ENCODE data around the gene EPHB1. TPM values are rescaled to one million over a fixed set of nuclear protein-coding genes. Genes with fewer than 3 reads are reported as not detected.

EPHB1 gene
- polyA plus RNA-seq, 1 of the 3 experiments (the other 2 are of a cell fraction), result 1.2 TPM

DNA sequence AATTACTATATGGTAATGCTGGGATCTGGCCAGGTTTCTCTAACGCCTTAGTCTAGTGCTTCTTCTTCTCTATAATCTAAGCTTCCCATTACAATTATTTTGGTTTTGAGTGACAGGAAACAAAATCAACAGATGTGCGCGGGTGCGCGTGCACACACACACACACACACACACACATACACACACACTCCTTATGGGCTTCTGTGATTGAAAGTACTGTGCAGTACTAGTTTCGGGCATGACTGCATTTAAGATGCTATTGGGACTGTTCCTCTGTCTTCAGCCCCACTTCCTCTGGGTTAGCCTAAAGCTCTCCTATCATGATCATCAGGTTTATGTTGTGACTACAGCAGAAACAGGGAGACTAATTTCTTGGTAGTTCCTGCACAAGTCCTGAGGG is 32.2 kb downstream of the EPHB1 start (continued):
- TF ChIP-seq, protein P1, sequence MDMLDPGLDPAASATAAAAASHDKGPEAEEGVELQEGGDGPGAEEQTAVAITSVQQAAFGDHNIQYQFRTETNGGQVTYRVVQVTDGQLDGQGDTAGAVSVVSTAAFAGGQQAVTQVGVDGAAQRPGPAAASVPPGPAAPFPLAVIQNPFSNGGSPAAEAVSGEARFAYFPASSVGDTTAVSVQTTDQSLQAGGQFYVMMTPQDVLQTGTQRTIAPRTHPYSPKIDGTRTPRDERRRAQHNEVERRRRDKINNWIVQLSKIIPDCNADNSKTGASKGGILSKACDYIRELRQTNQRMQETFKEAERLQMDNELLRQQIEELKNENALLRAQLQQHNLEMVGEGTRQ (IDR thresholded peaks at IDR 0.05; ENCODE audit: borderline replicate concordance, low read depth, low read length), result no peak

DNA sequence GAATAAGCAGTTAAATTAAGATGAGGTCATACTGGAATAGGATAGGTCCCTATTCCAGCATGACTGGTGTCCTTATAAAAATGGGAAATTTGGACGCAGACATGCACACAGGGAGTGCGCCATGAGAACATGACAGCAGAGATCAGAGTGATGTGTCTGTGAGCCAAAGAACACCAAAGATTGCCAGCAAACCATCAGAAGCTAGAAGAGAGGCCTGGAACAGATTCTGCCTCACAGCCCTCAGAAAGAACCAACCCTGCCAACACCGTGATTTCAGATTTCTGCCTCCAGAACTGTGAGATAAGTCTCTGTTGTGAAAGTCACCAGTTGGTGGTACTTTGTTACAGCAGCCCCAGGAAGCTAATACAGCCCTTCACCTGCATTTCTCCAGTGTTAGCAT is 34.7 kb downstream of the EPHB1 start:
- Histone ChIP-seq H3K36me3 (replicated peaks in 1 of 2; ENCODE audit: control insufficient read depth in 1 of 2, insufficient read depth in 2 of 2, low read length in 1 of 2) (no peaks in the 10 kb centered on the region), H3K4me3 (ENCODE audit: low read depth in 2 of 2, low read length in 1 of 2) (no peak overlapping the region), H3K9ac (no peak overlapping the region), H3K4me2 (no peak overlapping the region), H3K27ac (ENCODE audit: low read depth in 2 of 2, low read length in 1 of 2) (no peak overlapping the region), H3K9me2 (no peaks in the 10 kb centered on the region), H3K4me1 (ENCODE audit: control insufficient read depth in 1 of 2, insufficient read depth in 2 of 2, low read depth in 1 of 2, low read length in 1 of 2) (no peaks in the 10 kb centered on the region), H4K20me1 (ENCODE audit: insufficient read depth) (no peaks in the 10 kb centered on the region), H3K27me3 (ENCODE audit: insufficient read depth) (no peaks in the 10 kb centered on the region), H3F3A (replicated peaks; ENCODE audit: insufficient read depth) (no peaks in the 10 kb centered on the region), H3K79me2 (ENCODE audit: insufficient read depth) (no peaks in the 10 kb centered on the region), H3K9me3 (no peaks in the 10 kb centered on the region), H2AFZ (ENCODE audit: low read depth) (no peak overlapping the region)
- no peak for DNase-seq
- no peak for TF ChIP-seq EP300 (IDR thresholded peaks at IDR 0.05; ENCODE audit: borderline replicate concordance in 1 of 2, low read depth in 1 of 2, low read length in 1 of 2)
- no peak for TF ChIP-seq MEF2A (IDR thresholded peaks at IDR 0.05; ENCODE audit: borderline replicate concordance, low read depth)
- TF ChIP-seq, protein P1 (IDR thresholded peaks at IDR 0.05; ENCODE audit: borderline replicate concordance, low read depth, low read length), result no peak
- no peak for TF ChIP-seq FOXJ3 (CRISPR knock-in tag; IDR thresholded peaks at IDR 0.05)
- no peak for TF ChIP-seq FOSL2 (IDR thresholded peaks at IDR 0.05; ENCODE audit: borderline replicate concordance, low read depth)
- TF ChIP-seq CHD2 (IDR thresholded peaks at IDR 0.05; ENCODE audit: low read length, partially characterized antibody), result no peak
- TF ChIP-seq, protein P2, sequence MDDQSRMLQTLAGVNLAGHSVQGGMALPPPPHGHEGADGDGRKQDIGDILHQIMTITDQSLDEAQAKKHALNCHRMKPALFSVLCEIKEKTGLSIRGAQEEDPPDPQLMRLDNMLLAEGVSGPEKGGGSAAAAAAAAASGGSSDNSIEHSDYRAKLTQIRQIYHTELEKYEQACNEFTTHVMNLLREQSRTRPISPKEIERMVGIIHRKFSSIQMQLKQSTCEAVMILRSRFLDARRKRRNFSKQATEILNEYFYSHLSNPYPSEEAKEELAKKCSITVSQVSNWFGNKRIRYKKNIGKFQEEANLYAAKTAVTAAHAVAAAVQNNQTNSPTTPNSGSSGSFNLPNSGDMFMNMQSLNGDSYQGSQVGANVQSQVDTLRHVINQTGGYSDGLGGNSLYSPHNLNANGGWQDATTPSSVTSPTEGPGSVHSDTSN (IDR thresholded peaks at IDR 0.05), result no peak
- TF ChIP-seq EZH2phosphoT487 (IDR thresholded peaks at IDR 0.05; ENCODE audit: borderline replicate concordance, low read depth), result no peak
- no peak for TF ChIP-seq NRF1 (IDR thresholded peaks at IDR 0.05; ENCODE audit: low read depth, low read length)
- TF ChIP-seq ELF1 (IDR thresholded peaks at IDR 0.05), result no peak
- TF ChIP-seq, protein P3, sequence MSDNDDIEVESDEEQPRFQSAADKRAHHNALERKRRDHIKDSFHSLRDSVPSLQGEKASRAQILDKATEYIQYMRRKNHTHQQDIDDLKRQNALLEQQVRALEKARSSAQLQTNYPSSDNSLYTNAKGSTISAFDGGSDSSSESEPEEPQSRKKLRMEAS (IDR thresholded peaks at IDR 0.05; ENCODE audit: low read depth), result no peak
- TF ChIP-seq GATA2 (CRISPR knock-in tag; IDR thresholded peaks at IDR 0.05), result no peak
- TF ChIP-seq TCF12 (IDR thresholded peaks at IDR 0.05), result no peak
- no peak for TF ChIP-seq RXRA (IDR thresholded peaks at IDR 0.05; ENCODE audit: borderline replicate concordance, low read depth)
- TF ChIP-seq, protein P4, sequence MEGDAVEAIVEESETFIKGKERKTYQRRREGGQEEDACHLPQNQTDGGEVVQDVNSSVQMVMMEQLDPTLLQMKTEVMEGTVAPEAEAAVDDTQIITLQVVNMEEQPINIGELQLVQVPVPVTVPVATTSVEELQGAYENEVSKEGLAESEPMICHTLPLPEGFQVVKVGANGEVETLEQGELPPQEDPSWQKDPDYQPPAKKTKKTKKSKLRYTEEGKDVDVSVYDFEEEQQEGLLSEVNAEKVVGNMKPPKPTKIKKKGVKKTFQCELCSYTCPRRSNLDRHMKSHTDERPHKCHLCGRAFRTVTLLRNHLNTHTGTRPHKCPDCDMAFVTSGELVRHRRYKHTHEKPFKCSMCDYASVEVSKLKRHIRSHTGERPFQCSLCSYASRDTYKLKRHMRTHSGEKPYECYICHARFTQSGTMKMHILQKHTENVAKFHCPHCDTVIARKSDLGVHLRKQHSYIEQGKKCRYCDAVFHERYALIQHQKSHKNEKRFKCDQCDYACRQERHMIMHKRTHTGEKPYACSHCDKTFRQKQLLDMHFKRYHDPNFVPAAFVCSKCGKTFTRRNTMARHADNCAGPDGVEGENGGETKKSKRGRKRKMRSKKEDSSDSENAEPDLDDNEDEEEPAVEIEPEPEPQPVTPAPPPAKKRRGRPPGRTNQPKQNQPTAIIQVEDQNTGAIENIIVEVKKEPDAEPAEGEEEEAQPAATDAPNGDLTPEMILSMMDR (IDR thresholded peaks at IDR 0.05), result no peak
- TF ChIP-seq RCOR1 (IDR thresholded peaks at IDR 0.05; ENCODE audit: low read length), result no peak
- TF ChIP-seq, protein P5, sequence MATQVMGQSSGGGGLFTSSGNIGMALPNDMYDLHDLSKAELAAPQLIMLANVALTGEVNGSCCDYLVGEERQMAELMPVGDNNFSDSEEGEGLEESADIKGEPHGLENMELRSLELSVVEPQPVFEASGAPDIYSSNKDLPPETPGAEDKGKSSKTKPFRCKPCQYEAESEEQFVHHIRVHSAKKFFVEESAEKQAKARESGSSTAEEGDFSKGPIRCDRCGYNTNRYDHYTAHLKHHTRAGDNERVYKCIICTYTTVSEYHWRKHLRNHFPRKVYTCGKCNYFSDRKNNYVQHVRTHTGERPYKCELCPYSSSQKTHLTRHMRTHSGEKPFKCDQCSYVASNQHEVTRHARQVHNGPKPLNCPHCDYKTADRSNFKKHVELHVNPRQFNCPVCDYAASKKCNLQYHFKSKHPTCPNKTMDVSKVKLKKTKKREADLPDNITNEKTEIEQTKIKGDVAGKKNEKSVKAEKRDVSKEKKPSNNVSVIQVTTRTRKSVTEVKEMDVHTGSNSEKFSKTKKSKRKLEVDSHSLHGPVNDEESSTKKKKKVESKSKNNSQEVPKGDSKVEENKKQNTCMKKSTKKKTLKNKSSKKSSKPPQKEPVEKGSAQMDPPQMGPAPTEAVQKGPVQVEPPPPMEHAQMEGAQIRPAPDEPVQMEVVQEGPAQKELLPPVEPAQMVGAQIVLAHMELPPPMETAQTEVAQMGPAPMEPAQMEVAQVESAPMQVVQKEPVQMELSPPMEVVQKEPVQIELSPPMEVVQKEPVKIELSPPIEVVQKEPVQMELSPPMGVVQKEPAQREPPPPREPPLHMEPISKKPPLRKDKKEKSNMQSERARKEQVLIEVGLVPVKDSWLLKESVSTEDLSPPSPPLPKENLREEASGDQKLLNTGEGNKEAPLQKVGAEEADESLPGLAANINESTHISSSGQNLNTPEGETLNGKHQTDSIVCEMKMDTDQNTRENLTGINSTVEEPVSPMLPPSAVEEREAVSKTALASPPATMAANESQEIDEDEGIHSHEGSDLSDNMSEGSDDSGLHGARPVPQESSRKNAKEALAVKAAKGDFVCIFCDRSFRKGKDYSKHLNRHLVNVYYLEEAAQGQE (IDR thresholded peaks at IDR 0.05; ENCODE audit: low read depth, low read length), result no peak
- no peak for TF ChIP-seq FOXM1 (IDR thresholded peaks at IDR 0.05; ENCODE audit: low read depth)
- TF ChIP-seq, protein P6, sequence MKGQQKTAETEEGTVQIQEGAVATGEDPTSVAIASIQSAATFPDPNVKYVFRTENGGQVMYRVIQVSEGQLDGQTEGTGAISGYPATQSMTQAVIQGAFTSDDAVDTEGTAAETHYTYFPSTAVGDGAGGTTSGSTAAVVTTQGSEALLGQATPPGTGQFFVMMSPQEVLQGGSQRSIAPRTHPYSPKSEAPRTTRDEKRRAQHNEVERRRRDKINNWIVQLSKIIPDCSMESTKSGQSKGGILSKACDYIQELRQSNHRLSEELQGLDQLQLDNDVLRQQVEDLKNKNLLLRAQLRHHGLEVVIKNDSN (IDR thresholded peaks at IDR 0.05; ENCODE audit: borderline replicate concordance, low read depth), result no peak
- ChIA-PET POLR2A (no interaction called here), CTCF (interaction anchor here (0.6 kb wide), 1 partner anchor 1213 kb away, joined by 3 read pairs; no protein-coding TSS in a partner anchor)
- 84% methylated on average over 3 of the region's 3 CpGs for WGBS (ENCODE audit: low lambda C conversion rate)
